GM12878 (cell line): Measurements from ENCODE around the gene SLC6A2. TPM values are rescaled to one million over a fixed set of nuclear protein-coding genes. Genes with fewer than 3 reads are reported as not detected.

ENCODE experiments used
- ATAC-seq: fragments of 200-7000 bp; cut with Tn5 transposase; 3 replicates; pipeline ENCODE4 v1.9.1; 2020; ENCODE audit warnings: mild to moderate bottlenecking, moderate library complexity
- BruUV-seq: library from RNA; stranded (reverse); fragments of 400-500 nt; replicated peaks from 2 replicates; lab custom pipeline; 2021; lab: Mats Ljungman, UMichigan
- CTCF ChIA-PET: fragments of 300-600 bp; sonication (Branson Sonifier 250); formaldehyde crosslinking; extraction: SDS; loops from one replicate; lab custom pipeline; 2021; ENCODE audit warnings: inconsistent platforms; lab: Yijun Ruan, JAX
- POLR2A ChIA-PET: fragments of 350-600 bp; formaldehyde crosslinking; extraction: SDS; loops from one replicate; lab custom pipeline; 2021; ENCODE audit warnings: inconsistent platforms; lab: Charles Lee
- RAD21 ChIA-PET: fragments of 300-600 bp; sonication (Branson Sonifier 250); formaldehyde crosslinking; loops from one replicate; lab custom pipeline; 2023; ENCODE audit warnings: antibody characterized with exemption; ENCODE audit not compliant: unreplicated experiment; lab: Charles Lee
- SMC1A ChIA-PET: fragments of 300-600 bp; sonication (Branson Sonifier 250); formaldehyde crosslinking; loops from one replicate; lab custom pipeline; 2023; ENCODE audit not compliant: unreplicated experiment, uncharacterized antibody; lab: Charles Lee
- DNase-seq: peaks from one replicate; pipeline ENCODE4 v3.0.0-alpha.2; 2011; ENCODE audit warnings: low read depth, low spot score
- FAIRE-seq: peaks from 3 replicates; lab custom pipeline; 2011; peaks lifted over from hg19 to GRCh38; lab: Jason Lieb, UNC
- H2AFZ ChIP-seq: 2 replicates; pipeline ENCODE4 v1.6.0; 2011; ENCODE audit warnings: low read depth, low read length, control low read depth; ENCODE audit not compliant: control insufficient read depth
- H3K27ac ChIP-seq: 2 replicates; pipeline ENCODE4 v1.5.1; 2011; ENCODE audit warnings: control low read depth; ENCODE audit not compliant: control insufficient read depth, insufficient read depth
- H3K27me3 ChIP-seq, 2 experiments: replicated peaks in 1 of 2; 2 replicates each; pipeline versions ENCODE4 v1.6.0 to v1.6.1; 2011; ENCODE audit warnings: low read length in 1 of 2; ENCODE audit not compliant: control insufficient read depth in 2 of 2, insufficient read depth in 2 of 2
- H3K36me3 ChIP-seq, 2 experiments: 2 replicates each; pipeline ENCODE4 v1.5.1; 2011; ENCODE audit warnings: low read length in 1 of 2; ENCODE audit not compliant: control insufficient read depth in 2 of 2, insufficient read depth in 2 of 2
- H3K4me1 ChIP-seq: 2 replicates; pipeline ENCODE4 v1.6.1; 2011; ENCODE audit warnings: mild to moderate bottlenecking, low read length, moderate library complexity, mixed read lengths; ENCODE audit not compliant: control insufficient read depth, insufficient read depth
- H3K4me2 ChIP-seq: 2 replicates; pipeline ENCODE4 v1.6.0; 2011; ENCODE audit warnings: control low read depth; ENCODE audit not compliant: control insufficient read depth, insufficient read depth
- H3K4me3 ChIP-seq: fragments of 200-600 bp; sonication (generic); 2 replicates; pipeline ENCODE4 v1.5.1; 2016
- H3K79me2 ChIP-seq: 2 replicates; pipeline ENCODE4 v1.6.0; 2011; ENCODE audit warnings: low read length; ENCODE audit not compliant: control insufficient read depth, insufficient read depth
- H3K9ac ChIP-seq: 2 replicates; pipeline ENCODE4 v1.8.0; 2011; ENCODE audit warnings: low read length, control low read depth, mixed read lengths; ENCODE audit not compliant: control insufficient read depth, insufficient read depth
- H3K9me3 ChIP-seq: replicated peaks from 3 replicates; pipeline ENCODE4 v1.5.1; 2011; ENCODE audit warnings: mild to moderate bottlenecking, low read length; ENCODE audit not compliant: control insufficient read depth, insufficient read depth
- H4K20me1 ChIP-seq: 2 replicates; pipeline ENCODE4 v1.6.0; 2011; ENCODE audit not compliant: control insufficient read depth, insufficient read depth
- CREM ChIP-seq: IDR thresholded peaks from 2 replicates; pipeline ENCODE4 v1.6.1; 2014; ENCODE audit warnings: antibody characterized with exemption, low read depth
- CTCF ChIP-seq, 3 experiments: IDR thresholded peaks in 2 of 3; conservative IDR thresholded peaks in 1 of 3; 2 replicates each; pipeline ENCODE4 v1.5.1; 2011; ENCODE audit warnings: low read depth in 3 of 3, low read length in 3 of 3, mild to moderate bottlenecking in 3 of 3, control low read depth in 2 of 3, moderate library complexity in 2 of 3, inconsistent platforms in 1 of 3, mixed read lengths in 1 of 3; ENCODE audit not compliant: control insufficient read depth in 2 of 3, insufficient read depth in 1 of 3; ENCODE audit errors: extremely low read depth in 1 of 3
- E2F8 ChIP-seq: fragments of 450-650 bp; IDR thresholded peaks from 2 replicates; pipeline ENCODE4 v1.6.1; 2018; ENCODE audit warnings: mild to moderate bottlenecking, low read depth, moderate library complexity; ENCODE audit not compliant: partially characterized antibody
- EZH2 ChIP-seq: IDR thresholded peaks from 2 replicates; pipeline ENCODE4 v1.6.1; 2012; ENCODE audit warnings: low read depth, mild to moderate bottlenecking, control low read depth, inconsistent platforms, low read length, borderline replicate concordance; ENCODE audit not compliant: control insufficient read depth
- MXI1 ChIP-seq: fragments of 150-350 bp; IDR thresholded peaks from 2 replicates; pipeline ENCODE4 v1.6.1; 2011; ENCODE audit warnings: low read depth, mild to moderate bottlenecking, inconsistent platforms, low read length, improper control_type of control experiment
- NFIC ChIP-seq: IDR thresholded peaks from 2 replicates; pipeline ENCODE4 v1.6.1; 2012; ENCODE audit warnings: low read depth, mild to moderate bottlenecking, inconsistent platforms, low read length, moderate library complexity
- NRF1 ChIP-seq: conservative IDR thresholded peaks from 2 replicates; pipeline ENCODE4 v1.6.1; 2011; ENCODE audit warnings: mild to moderate bottlenecking, low read depth, low read length, improper control_type of control experiment
- SRF ChIP-seq, 2 experiments: IDR thresholded peaks; 2 replicates each; pipeline ENCODE4 v1.6.1; 2011; ENCODE audit warnings: low read depth in 2 of 2, low read length in 2 of 2, mild to moderate bottlenecking in 1 of 2, moderate library complexity in 1 of 2
- ZNF622 ChIP-seq: fragments of 450-650 bp; IDR thresholded peaks from 2 replicates; pipeline ENCODE4 v1.6.1; 2017; ENCODE audit warnings: mild to moderate bottlenecking, inconsistent platforms
- ZSCAN29 ChIP-seq: fragments of 450-650 bp; IDR thresholded peaks from 2 replicates; pipeline ENCODE4 v1.6.1; 2017; ENCODE audit warnings: mild to moderate bottlenecking, moderate library complexity
- ZZZ3 ChIP-seq: IDR thresholded peaks from 2 replicates; pipeline ENCODE4 v1.6.1; 2011; ENCODE audit warnings: low read depth; ENCODE audit not compliant: control insufficient read depth, insufficient read length
- WGBS: methylation state at CpG from one replicate; pipeline ENCODE4 v1.1.6; 2016; ENCODE audit warnings: low lambda C conversion rate; ENCODE audit not compliant: insufficient replicate concordance, insufficient coverage; ENCODE audit errors: missing lambda C conversion rate; 5-methylcytosine and 5-hydroxymethylcytosine counted together
- in situ Hi-C: fragments of 300-500 bp; cut with MboI; formaldehyde crosslinking; loops from 9 replicates; pipeline ENCODE4 v1.14.3; 2018; ENCODE audit warnings: mixed read lengths
- intact Hi-C: fragments of 100-400 bp; cut with micrococcal nuclease; formaldehyde crosslinking; loops from one replicate; pipeline ENCODE4 v1.14.2; 2022; ENCODE audit not compliant: unreplicated experiment
- polyA plus RNA-seq, 11 experiments: library from polyadenylated mRNA; depleted of rRNA in 4 of 11; unstranded in 6 of 11; stranded (reverse) in 5 of 11; fragments of >200 nt; fragmentation: Nextera tagmentation in 4 of 11; fragmentation: Illumina TruSeq in 1 of 11; extraction: Ambion mirVana in 4 of 11; extraction: Trizol in 1 of 11; gene quantifications; 1 replicate in 1 of 11; 2 replicates in 10 of 11; pipeline versions ENCODE4 v1.2.1 to v1.2.3, GENCODE V29; 2011 to 2016; ENCODE audit warnings: inconsistent platforms in 2 of 11, missing spikeins in 2 of 11, low read depth in 1 of 11
- total RNA-seq, 4 experiments: library from RNA; depleted of rRNA in 3 of 4; stranded (reverse); fragments of >200 nt in 3 of 4; fragmentation: Illumina TruSeq in 1 of 4; extraction: Trizol in 1 of 4; gene quantifications; 2 replicates each; pipeline versions ENCODE4 v1.2.1 to v1.2.3, GENCODE V29; 2013 to 2021
- TF ChIP-seq, protein P1 (sequence below): fragments of 450-650 bp; IDR thresholded peaks from 2 replicates; pipeline ENCODE4 v1.6.1; 2017; ENCODE audit warnings: mild to moderate bottlenecking, moderate library complexity

SLC6A2 gene
- total and polyA plus RNA-seq, 10 of the 15 experiments (the other 5 are each of a cell fraction or from before 2014, with no cell fraction given) = not detected

GRCh38 chr16:55698946-55699345 lies 43.2 kb downstream of the SLC6A2 start (continued):
- TF ChIP-seq, protein P1, sequence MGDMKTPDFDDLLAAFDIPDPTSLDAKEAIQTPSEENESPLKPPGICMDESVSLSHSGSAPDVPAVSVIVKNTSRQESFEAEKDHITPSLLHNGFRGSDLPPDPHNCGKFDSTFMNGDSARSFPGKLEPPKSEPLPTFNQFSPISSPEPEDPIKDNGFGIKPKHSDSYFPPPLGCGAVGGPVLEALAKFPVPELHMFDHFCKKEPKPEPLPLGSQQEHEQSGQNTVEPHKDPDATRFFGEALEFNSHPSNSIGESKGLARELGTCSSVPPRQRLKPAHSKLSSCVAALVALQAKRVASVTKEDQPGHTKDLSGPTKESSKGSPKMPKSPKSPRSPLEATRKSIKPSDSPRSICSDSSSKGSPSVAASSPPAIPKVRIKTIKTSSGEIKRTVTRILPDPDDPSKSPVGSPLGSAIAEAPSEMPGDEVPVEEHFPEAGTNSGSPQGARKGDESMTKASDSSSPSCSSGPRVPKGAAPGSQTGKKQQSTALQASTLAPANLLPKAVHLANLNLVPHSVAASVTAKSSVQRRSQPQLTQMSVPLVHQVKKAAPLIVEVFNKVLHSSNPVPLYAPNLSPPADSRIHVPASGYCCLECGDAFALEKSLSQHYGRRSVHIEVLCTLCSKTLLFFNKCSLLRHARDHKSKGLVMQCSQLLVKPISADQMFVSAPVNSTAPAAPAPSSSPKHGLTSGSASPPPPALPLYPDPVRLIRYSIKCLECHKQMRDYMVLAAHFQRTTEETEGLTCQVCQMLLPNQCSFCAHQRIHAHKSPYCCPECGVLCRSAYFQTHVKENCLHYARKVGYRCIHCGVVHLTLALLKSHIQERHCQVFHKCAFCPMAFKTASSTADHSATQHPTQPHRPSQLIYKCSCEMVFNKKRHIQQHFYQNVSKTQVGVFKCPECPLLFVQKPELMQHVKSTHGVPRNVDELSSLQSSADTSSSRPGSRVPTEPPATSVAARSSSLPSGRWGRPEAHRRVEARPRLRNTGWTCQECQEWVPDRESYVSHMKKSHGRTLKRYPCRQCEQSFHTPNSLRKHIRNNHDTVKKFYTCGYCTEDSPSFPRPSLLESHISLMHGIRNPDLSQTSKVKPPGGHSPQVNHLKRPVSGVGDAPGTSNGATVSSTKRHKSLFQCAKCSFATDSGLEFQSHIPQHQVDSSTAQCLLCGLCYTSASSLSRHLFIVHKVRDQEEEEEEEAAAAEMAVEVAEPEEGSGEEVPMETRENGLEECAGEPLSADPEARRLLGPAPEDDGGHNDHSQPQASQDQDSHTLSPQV = no peak
- TF ChIP-seq MXI1 = no peak
- TF ChIP-seq ZSCAN29 = no peak
- TF ChIP-seq NRF1 = no peak
- TF ChIP-seq ZNF622 = no peak

DNA sequence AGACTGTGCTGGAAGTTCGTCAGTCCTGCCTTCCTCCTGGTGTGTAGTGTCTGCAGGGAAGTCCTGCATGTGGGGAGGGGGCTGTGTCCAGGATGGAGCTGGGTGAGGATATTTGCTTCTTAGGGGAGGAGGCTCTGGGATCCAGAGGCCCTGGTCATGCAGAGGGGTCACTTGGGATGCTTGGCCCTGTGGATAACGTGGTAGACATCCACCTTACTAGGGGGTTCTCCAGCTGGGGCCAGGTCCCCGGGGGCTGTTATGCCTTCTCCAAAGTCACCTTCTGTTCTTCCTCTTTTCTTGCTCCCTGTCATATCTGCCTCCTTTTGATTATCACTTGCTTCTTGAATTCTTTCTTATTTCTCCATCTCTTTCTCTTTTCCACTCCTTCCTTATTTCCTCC lies 43.8 kb downstream of the SLC6A2 start:
- ChIA-PET CTCF (interaction anchor here (1.2 kb wide), 1 partner anchor 235 kb away, joined by 4 read pairs; no protein-coding TSS in a partner anchor), SMC1A (no interaction called here), POLR2A (no interaction called here), RAD21 (no interaction called here)
- Histone ChIP-seq H3K9me3 (no peaks in the 10 kb centered on the region), H3K27me3 (no peaks in the 10 kb centered on the region; a peak in 1 of 4 replicates), H3K79me2 (no peaks in the 10 kb centered on the region), H3K4me3 (no peak overlapping the region), H3K27ac (no peak overlapping the region), H2AFZ (no peak overlapping the region), H3K4me1 (no peaks in the 10 kb centered on the region), H3K36me3 (no peaks in the 10 kb centered on the region), H4K20me1 (no peaks in the 10 kb centered on the region; the same call in 1 of the 2 replicates), H3K9ac (no peak overlapping the region), H3K4me2 (no peak overlapping the region)
- intact Hi-C loops (no loop called here), in situ Hi-C loops (loop anchor here (5.0 kb wide), 1 partner anchor 232 kb away; no protein-coding TSS in a partner anchor)
- DNase-seq (no peak), FAIRE-seq (no peak), ATAC-seq (no peak)
- no TSS peak for BruUV-seq
- WGBS = 0% methylated on average over 3 of the region's 3 CpGs
- TF ChIP-seq ZZZ3 (no peak), E2F8 (no peak), NFIC (no peak), CREM (no peak), CTCF (IDR thresholded peaks at IDR 0.05 in 2 of 3, conservative IDR thresholded peaks at IDR 0.05 in 1 of 3; ENCODE audit: control insufficient read depth in 2 of 3, extremely low read depth in 1 of 3, insufficient read depth in 1 of 3, low read depth in 3 of 3, low read length in 3 of 3) (no peak), EZH2 (no peak), SRF (IDR thresholded peaks at IDR 0.05; ENCODE audit: low read depth in 2 of 2, low read length in 2 of 2) (no peak)
